K562 (cell line): ENCODE results near the gene XKR7. TPM values are rescaled to one million over a fixed set of nuclear protein-coding genes. Genes with fewer than 3 reads are reported as not detected.

ENCODE experiments used
- ATAC-seq: fragments of 200-7000 bp; cut with Tn5 transposase; 3 replicates; pipeline ENCODE4 v1.9.1; 2020; ENCODE audit warnings: moderate library complexity
- BruUV-seq: library from RNA; stranded (reverse); fragments of 400-500 nt; replicated peaks from 2 replicates; lab custom pipeline; 2021; lab: Mats Ljungman, UMichigan
- CTCF ChIA-PET: fragments of 300-600 bp; formaldehyde crosslinking; extraction: SDS; loops from one replicate; lab custom pipeline; 2021; ENCODE audit warnings: low intra/inter-chr PET ratio; lab: Yijun Ruan, JAX
- POLR2A ChIA-PET: fragments of 300-600, 350-650 bp; sonication (Branson Sonifier 250); formaldehyde crosslinking; extraction: SDS; loops from one replicate; lab custom pipeline; 2021; ENCODE audit warnings: antibody characterized with exemption, inconsistent platforms; lab: Yijun Ruan, JAX
- DNase-seq, 4 experiments: peaks; one replicate each; pipeline versions ENCODE4 v3.0.0 to v3.0.0-alpha.2; 2011 to 2018; ENCODE audit warnings: low spot score in 3 of 4, mixed read lengths in 3 of 4; ENCODE audit errors: extremely low read depth in 1 of 4
- FAIRE-seq: peaks from 2 replicates; lab custom pipeline; 2011; peaks lifted over from hg19 to GRCh38; lab: Jason Lieb, UNC
- H2AFZ ChIP-seq: 2 replicates; pipeline ENCODE4 v1.6.0; 2011; ENCODE audit warnings: low read depth, low read length, control low read depth, inconsistent platforms
- H3K27ac ChIP-seq: fragments of 200-600 bp; 3 replicates; pipeline ENCODE4 v1.8.0; 2011; ENCODE audit warnings: low read depth, mild to moderate bottlenecking, control low read depth, inconsistent platforms, low read length, moderate library complexity, mixed read lengths; ENCODE audit errors: extremely low read depth
- H3K27me3 ChIP-seq, 2 experiments: fragments of 300-600 bp in 1 of 2; 2 replicates in 1 of 2; 3 replicates in 1 of 2; pipeline versions ENCODE4 v1.6.0 to v1.8.0; 2011; ENCODE audit warnings: inconsistent platforms in 2 of 2, low read length in 2 of 2, mild to moderate bottlenecking in 1 of 2, mixed read lengths in 1 of 2, moderate library complexity in 1 of 2; ENCODE audit not compliant: control insufficient read depth in 2 of 2, insufficient read depth in 2 of 2
- H3K36me3 ChIP-seq: fragments of 300-600 bp; 3 replicates; pipeline ENCODE4 v1.8.0; 2011; ENCODE audit warnings: mild to moderate bottlenecking, low read length, inconsistent platforms; ENCODE audit not compliant: control insufficient read depth, insufficient read depth
- H3K4me1 ChIP-seq, 2 experiments: fragments of 200-600 bp in 1 of 2; replicated peaks in 1 of 2; 2 replicates in 1 of 2; 3 replicates in 1 of 2; pipeline versions ENCODE4 v1.5.1 to v1.8.0; 2011; ENCODE audit warnings: inconsistent platforms in 2 of 2, low read length in 2 of 2, mild to moderate bottlenecking in 1 of 2, mixed read lengths in 1 of 2, moderate library complexity in 1 of 2; ENCODE audit not compliant: control insufficient read depth in 2 of 2, insufficient read depth in 2 of 2
- H3K4me2 ChIP-seq: 2 replicates; pipeline ENCODE4 v1.6.1; 2011; ENCODE audit warnings: low read length, control low read depth, inconsistent platforms, mixed read lengths; ENCODE audit not compliant: insufficient read depth
- H3K4me3 ChIP-seq: fragments of 200-600 bp; sonication (generic), shearing (Covaris generic); 2 replicates; pipeline ENCODE4 v1.5.1; 2016; ENCODE audit warnings: control low read depth, inconsistent platforms
- H3K79me2 ChIP-seq: fragments of 200-600 bp; 3 replicates; pipeline ENCODE4 v1.8.0; 2011; ENCODE audit warnings: low read length, inconsistent platforms; ENCODE audit not compliant: control insufficient read depth, insufficient read depth
- H3K9ac ChIP-seq, 2 experiments: 2 replicates each; pipeline versions ENCODE4 v1.6.0 to v1.6.1; 2011; ENCODE audit warnings: low read depth in 2 of 2, low read length in 2 of 2, control low read depth in 1 of 2, inconsistent platforms in 1 of 2, mild to moderate bottlenecking in 1 of 2, mixed read lengths in 1 of 2; ENCODE audit not compliant: insufficient read depth in 1 of 2
- H3K9me1 ChIP-seq: one replicate; pipeline ENCODE4 v1.6.0; 2011; ENCODE audit warnings: inconsistent platforms, mild to moderate bottlenecking, low read length, moderate library complexity; ENCODE audit not compliant: control insufficient read depth, insufficient read depth
- H3K9me3 ChIP-seq: replicated peaks from 2 replicates; pipeline ENCODE4 v1.5.1; 2011; ENCODE audit warnings: low read depth, low read length, inconsistent platforms; ENCODE audit not compliant: control insufficient read depth, insufficient read depth
- H4K20me1 ChIP-seq: replicated peaks from 2 replicates; pipeline ENCODE4 v1.6.1; 2011; ENCODE audit warnings: low read length, inconsistent platforms, mixed read lengths; ENCODE audit not compliant: control insufficient read depth, insufficient read depth
- BRCA1 ChIP-seq, 2 experiments: fragments of 450-650 bp in 1 of 2; sonication (generic) in 1 of 2; formaldehyde crosslinking in 1 of 2; IDR thresholded peaks; 2 replicates each; pipeline versions ENCODE4 v1.5.0 to v1.6.1; 2017 to 2020; ENCODE audit warnings: mild to moderate bottlenecking in 1 of 2, missing genetic modification reagents in 1 of 2
- ELF4 ChIP-seq: fragments of 450-650 bp; formaldehyde crosslinking; IDR thresholded peaks from 2 replicates; pipeline ENCODE4 v1.4.0; 2022; ENCODE audit warnings: missing genetic modification characterization
- KDM4B ChIP-seq, 2 experiments: fragments of 450-650 bp in 1 of 2; sonication (generic) in 1 of 2; IDR thresholded peaks; 2 replicates each; pipeline ENCODE4 v1.6.1; 2016 to 2017; ENCODE audit warnings: borderline replicate concordance in 2 of 2, antibody characterized with exemption in 1 of 2, low read depth in 1 of 2, mild to moderate bottlenecking in 1 of 2
- MAZ ChIP-seq, 2 experiments: fragments of 450-650 bp in 1 of 2; sonication (generic) in 1 of 2; formaldehyde crosslinking; IDR thresholded peaks in 1 of 2; conservative IDR thresholded peaks in 1 of 2; 2 replicates each; pipeline versions ENCODE4 v1.4.0 to v1.5.0; 2020; ENCODE audit warnings: mild to moderate bottlenecking in 1 of 2, missing genetic modification reagents in 1 of 2
- NR2C1 ChIP-seq, 2 experiments: fragments of 450-650 bp; IDR thresholded peaks; 2 replicates each; pipeline ENCODE4 v1.6.1; 2017; ENCODE audit warnings: mild to moderate bottlenecking in 2 of 2, antibody characterized with exemption in 1 of 2, inconsistent platforms in 1 of 2, missing compliant biosample characterization in 1 of 2, missing genetic modification characterization in 1 of 2
- PHF8 ChIP-seq: fragments of 200-600 bp; sonication (generic); IDR thresholded peaks from 2 replicates; pipeline ENCODE4 v1.6.1; 2012; ENCODE audit warnings: mixed run types, mild to moderate bottlenecking, inconsistent platforms, low read length, moderate library complexity, borderline replicate concordance
- POLR2G ChIP-seq: fragments of 200-400 bp; formaldehyde crosslinking; IDR thresholded peaks from 2 replicates; pipeline ENCODE4 v1.6.1; 2017; ENCODE audit warnings: low read depth, mild to moderate bottlenecking, antibody characterized with exemption, low read length, moderate library complexity
- RBM25 ChIP-seq: fragments of 200-400 bp; formaldehyde crosslinking; IDR thresholded peaks from 2 replicates; pipeline ENCODE4 v1.6.1; 2018; ENCODE audit warnings: low read length, low read depth, moderate library complexity; ENCODE audit not compliant: severe bottlenecking
- RBM34 ChIP-seq: fragments of 200-400 bp; formaldehyde crosslinking; IDR thresholded peaks from 2 replicates; pipeline ENCODE4 v1.6.1; 2018; ENCODE audit warnings: low read length, borderline replicate concordance; ENCODE audit not compliant: insufficient read depth
- SMAD3 ChIP-seq: fragments of 450-650 bp; formaldehyde crosslinking; conservative IDR thresholded peaks from 2 replicates; pipeline ENCODE4 v1.4.0; 2020; ENCODE audit warnings: mild to moderate bottlenecking
- SMC3 ChIP-seq: conservative IDR thresholded peaks from 2 replicates; pipeline ENCODE4 v1.6.1; 2011; ENCODE audit warnings: low read depth, low read length, improper control_type of control experiment; ENCODE audit not compliant: insufficient read depth
- SNIP1 ChIP-seq: fragments of 450-650 bp; IDR thresholded peaks from 2 replicates; pipeline ENCODE4 v1.7.1; 2017; ENCODE audit warnings: low read depth, mild to moderate bottlenecking
- SP2 ChIP-seq: IDR thresholded peaks from 2 replicates; pipeline ENCODE4 v1.6.1; 2011; ENCODE audit warnings: mild to moderate bottlenecking, low read depth, low read length, moderate library complexity; ENCODE audit not compliant: poor library complexity, severe bottlenecking; ENCODE audit errors: extremely low read depth
- TBP ChIP-seq: optimal IDR thresholded peaks from 2 replicates; pipeline ENCODE3; 2011; ENCODE audit warnings: low read depth, low read length, improper control_type of control experiment
- ZFP91 ChIP-seq: sonication (generic); formaldehyde crosslinking; IDR thresholded peaks from 2 replicates; pipeline ENCODE4 v1.8.0; 2022; ENCODE audit warnings: mild to moderate bottlenecking, missing genetic modification reagents
- ZNF583 ChIP-seq: fragments of 250-450 bp; sonication (Bioruptor Pico); IDR thresholded peaks from 2 replicates; pipeline ENCODE4 v1.4.0; 2020
- WGBS: fragments of 100-300 bp; shearing (Covaris generic); methylation state at CpG from one replicate; pipeline ENCODE4 v1.1.6; 2016; ENCODE audit warnings: low coverage, mixed read lengths; ENCODE audit not compliant: insufficient coverage; ENCODE audit errors: missing lambda C conversion rate; 5-methylcytosine and 5-hydroxymethylcytosine counted together
- in situ Hi-C: fragments of 300-500 bp; cut with MboI; formaldehyde crosslinking; loops from 4 replicates; pipeline ENCODE4 v1.15.0; 2018; ENCODE audit warnings: inconsistent platforms, mixed read lengths
- intact Hi-C: fragments of 100-400 bp; cut with micrococcal nuclease; formaldehyde crosslinking; loops from 2 replicates; pipeline ENCODE4 v1.14.2; 2022
- polyA plus RNA-seq, 8 experiments: library from polyadenylated mRNA; depleted of rRNA in 4 of 8; stranded (reverse) in 5 of 8; unstranded in 3 of 8; fragments of >200 nt; fragmentation: Nextera tagmentation in 2 of 8; fragmentation: Illumina TruSeq in 1 of 8; extraction: Ambion mirVana in 2 of 8; extraction: Trizol in 1 of 8; gene quantifications; 2 replicates each; pipeline versions ENCODE4 v1.2.1 to v1.2.3, GENCODE V29; 2011 to 2014; ENCODE audit warnings: inconsistent platforms in 1 of 8, missing spikeins in 1 of 8
- total RNA-seq, 7 experiments: library from RNA; depleted of rRNA in 6 of 7; stranded (reverse); fragments of >200 nt in 6 of 7; fragmentation: Illumina TruSeq in 2 of 7; extraction: Trizol in 2 of 7; gene quantifications; 2 replicates each; pipeline versions ENCODE4 v1.2.1 to v1.2.3, GENCODE V29; 2011 to 2021; ENCODE audit warnings: low replicate concordance in 1 of 7

The XKR7 gene
- total and polyA plus RNA-seq, 9 of the 15 experiments (the other 6 are each of a cell fraction or from before 2014, with no cell fraction given), result 0.02 TPM; not detected in 8

DNA sequence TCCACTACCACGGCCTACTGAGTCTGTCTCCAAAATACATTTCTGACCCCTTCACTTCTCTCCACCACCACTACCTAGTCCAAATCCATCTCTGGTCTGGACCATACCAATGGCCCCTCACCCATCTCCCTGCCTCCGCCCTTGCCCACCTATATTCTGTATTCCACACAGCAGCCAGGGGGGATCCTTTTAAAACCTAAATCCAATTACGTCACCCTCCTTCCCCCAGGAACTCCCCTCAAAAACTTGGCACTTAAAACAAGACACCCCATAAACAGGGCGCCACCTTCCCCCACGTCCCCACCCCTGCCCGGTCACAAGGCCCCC is 16.8 kb upstream of the XKR7 start (continued):
- TF ChIP-seq SP2 (no peak), SNIP1 (no peak)

DNA sequence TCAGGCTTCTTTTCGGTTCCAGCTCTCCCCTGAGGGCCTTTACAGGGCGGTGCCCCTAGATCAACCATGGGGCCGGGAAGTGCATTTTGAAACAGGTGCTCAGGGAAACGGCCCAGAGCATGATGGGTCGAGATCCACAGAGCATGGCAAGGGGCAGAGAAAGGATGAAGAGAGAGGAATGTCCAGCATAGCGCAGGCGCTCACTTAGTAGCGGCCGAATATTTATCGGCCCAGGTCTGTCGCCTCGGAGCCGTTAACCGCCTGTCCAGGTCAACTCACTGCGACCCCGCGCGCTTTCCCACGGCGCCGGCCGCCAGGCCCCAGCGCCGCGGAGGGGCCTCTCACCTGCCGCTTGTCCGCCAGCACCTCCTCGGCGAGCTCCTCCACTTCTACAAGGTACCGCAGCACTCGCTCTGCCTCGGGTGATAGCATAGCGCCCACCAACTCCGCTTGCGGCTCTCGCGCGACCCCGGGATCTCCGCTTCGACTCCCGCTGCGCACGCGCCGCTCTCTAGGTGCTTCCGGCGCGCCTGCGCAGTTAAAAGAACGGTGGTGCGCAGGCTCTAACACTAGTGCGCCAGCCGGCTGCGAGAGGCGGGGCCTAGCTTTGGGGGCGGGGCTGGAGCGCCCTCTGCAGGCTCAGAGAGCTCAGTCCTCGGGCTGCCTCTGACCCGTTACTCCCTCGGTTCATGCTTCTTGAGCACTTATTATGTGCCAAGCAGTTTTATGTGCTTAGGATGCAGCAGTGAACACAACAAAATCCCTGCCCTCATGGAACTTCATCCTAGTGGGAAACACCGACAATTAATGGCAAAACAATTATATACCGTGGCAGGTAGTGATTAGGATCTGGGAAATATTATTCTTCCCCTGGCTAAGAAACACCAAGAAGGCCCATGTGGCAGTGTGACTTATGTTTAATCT is 16.2 kb upstream of the XKR7 start, which contains the start of gene PDRG1:
TSS of gene PDRG1 (minus strand) at position 517 of the 924 bp plus-strand sequence. CDS start at position 432, 85 bp downstream.
- Histone ChIP-seq H3K79me2 (peaks cover 35% of the 10 kb centered on the region), H3K9ac (peak within 1 kb of the TSS; percentile 77 to 93), H2AFZ (peak within 1 kb of the TSS; percentile 74), H4K20me1 (peaks cover 15% of the 10 kb centered on the region), H3K27ac (peak within 1 kb of the TSS; percentile 68), H3K4me2 (peak within 1 kb of the TSS; percentile 86), H3K4me3 (peak within 1 kb of the TSS; percentile 63), H3K36me3 (peaks cover 34% of the 10 kb centered on the region), H3K9me3 (peaks cover 10% of the 10 kb centered on the region), H3K9me1 (peaks cover 4% of the 10 kb centered on the region), H3K4me1 (peaks cover 16 to 17% of the 10 kb centered on the region in 2 experiments), H3K27me3 (no peaks in the 10 kb centered on the region; a peak in 1 of 5 replicates)
- intact Hi-C loops, result loop anchor here (1.0 to 5.0 kb wide), 6 partner anchors 23 to 141 kb away; no protein-coding TSS in a partner anchor
- FAIRE-seq (peak; percentile 93), DNase-seq (peak; percentile 94 to 98 (median 97)), ATAC-seq (peak; percentile 92)
- ChIA-PET CTCF (interaction anchor here (1.6 to 3.5 kb wide), 2 partner anchors 98 to 129 kb away, joined by 5 to 49 read pairs; no protein-coding TSS in a partner anchor), POLR2A (interaction anchor here (0.6 to 2.4 kb wide), 6 partner anchors 9 to 113 kb away, joined by 3 to 11 read pairs (median 4); no protein-coding TSS in a partner anchor)
- in situ Hi-C loops, result loop anchor here (5.0 kb wide), 1 partner anchor 89 kb away; no protein-coding TSS in a partner anchor
- TSS peak; percentile 55 for BruUV-seq
- under 1% methylated on average over 63 of the region's 63 CpGs for WGBS
- peak; percentile 78 for TF ChIP-seq RBM25
- TF ChIP-seq RBM34, result no peak
- TF ChIP-seq POLR2G, result peak; percentile 94
- TF ChIP-seq BRCA1 (IDR thresholded peaks at IDR 0.05), result no peak
- no peak for TF ChIP-seq BRCA1 (CRISPR knock-in tag; IDR thresholded peaks at IDR 0.05)
- TF ChIP-seq SMAD3 (CRISPR knock-in tag), result 0 out of 2 replicates have a peak, but pooled peaks have one; percentile 5
- TF ChIP-seq ZFP91 (CRISPR knock-in tag), result no peak
- no peak for TF ChIP-seq NR2C1 (IDR thresholded peaks at IDR 0.05)
- 0 out of 2 replicates have a peak, but pooled peaks have one; percentile 16 for TF ChIP-seq NR2C1 (tag; IDR thresholded peaks at IDR 0.05)
- TF ChIP-seq PHF8, result peak; percentile 90; the same call in 1 of the 2 replicates
- peak; percentile 71 to 76; a peak in 3 of 4 replicates for TF ChIP-seq MAZ (CRISPR knock-in tag; conservative IDR thresholded peaks at IDR 0.05 in 1 of 2, IDR thresholded peaks at IDR 0.05 in 1 of 2)
- 0 out of 4 replicates have a peak, but pooled peaks of 1 of the 2 experiments have one; percentile 26 for TF ChIP-seq KDM4B (IDR thresholded peaks at IDR 0.05; ENCODE audit: borderline replicate concordance in 2 of 2, low read depth in 1 of 2)
- no peak for TF ChIP-seq ZNF583 (CRISPR knock-in tag)
- TF ChIP-seq ELF4, result peak; percentile 42; the same call in 1 of the 2 replicates
- TF ChIP-seq TBP, result peak; percentile 63
- TF ChIP-seq SMC3, result peak; percentile 92
